Fibroblast of skin of left quadriceps (primary cell): ENCODE data around the gene MTUS2.

Source experiments
- DNase-seq, 2 experiments: peaks; one replicate each; pipeline ENCODE4 v3.0.0-alpha.2; 2013; ENCODE audit warnings: low read depth in 2 of 2

The MTUS2 gene

GRCh38 chr13:29397265-29397664, 577.1 kb downstream of the MTUS2 start:
- no peak for DNase-seq

- no peak for DNase-seq
These were observed 582.1 kb downstream of the MTUS2 start for GRCh38 chr13:29402166-29402636.

GRCh38 chr13:29405401-29405800, 585.3 kb downstream of the MTUS2 start:
- DNase-seq, result no peak

- DNase-seq, result peak; percentile 52 to 59
These were observed 591.3 kb downstream of the MTUS2 start for GRCh38 chr13:29411481-29411880.

- DNase-seq, result no peak
These were observed 597.9 kb downstream of the MTUS2 start for GRCh38 chr13:29418026-29418425.

GRCh38 chr13:29421118-29421517, 601.0 kb downstream of the MTUS2 start:
- DNase-seq, result no peak

- no peak for DNase-seq
These were observed 601.9 kb downstream of the MTUS2 start for GRCh38 chr13:29422015-29422414.

- no peak for DNase-seq
These were observed 602.9 kb downstream of the MTUS2 start for GRCh38 chr13:29423050-29423449.

- no peak for DNase-seq
These were observed 607.8 kb downstream of the MTUS2 start for GRCh38 chr13:29427937-29428309.

- DNase-seq, result no peak
These were observed 608.4 kb downstream of the MTUS2 start for GRCh38 chr13:29428310-29429181.

- peak; percentile 72 for DNase-seq
These were observed 609.3 kb downstream of the MTUS2 start for GRCh38 chr13:29429286-29429900.

- DNase-seq, result no peak
These were observed 614.2 kb downstream of the MTUS2 start for GRCh38 chr13:29434217-29434945.

GRCh38 chr13:29435125-29435911, 615.2 kb downstream of the MTUS2 start:
- DNase-seq, result peak; percentile 99

- DNase-seq, result peak; percentile 43 to 52
These were observed 616.2 kb downstream of the MTUS2 start for GRCh38 chr13:29436291-29436690.

GRCh38 chr13:29436721-29437280, 616.7 kb downstream of the MTUS2 start:
- DNase-seq, result no peak

GRCh38 chr13:29438769-29439168, 618.6 kb downstream of the MTUS2 start:
- DNase-seq, result no peak

- no peak for DNase-seq
These were observed 619.7 kb downstream of the MTUS2 start for GRCh38 chr13:29439601-29440388.

- no peak for DNase-seq
These were observed 621.2 kb downstream of the MTUS2 start for GRCh38 chr13:29441306-29441705.

GRCh38 chr13:29446016-29446415, 625.9 kb downstream of the MTUS2 start:
- no peak for DNase-seq

GRCh38 chr13:29448174-29448573, 628.0 kb downstream of the MTUS2 start:
- no peak for DNase-seq
